Measurements from ENCODE around the gene METTL23. TPM values are rescaled to one million over a fixed set of nuclear protein-coding genes. Genes with fewer than 3 reads are reported as not detected.

The METTL23 gene
- total RNA-seq, 1 experiment from 2014 or later, result 37.7 TPM

- BruUV-seq (replicated peaks), result no TSS peak
Measured at GRCh38 chr17:76747716-76748363, 21.2 kb downstream of the METTL23 start.

GRCh38 chr17:76748657-76749056, 22.0 kb downstream of the METTL23 start:
- H3K4me3 Mint-ChIP-seq (ENCODE audit: unreplicated experiment), result no peak overlapping the region
- H3K36me3 Mint-ChIP-seq (ENCODE audit: insufficient read depth, unreplicated experiment), result peaks cover 49% of the 10 kb centered on the region
- Histone ChIP-seq H3K27me3 (replicated peaks; ENCODE audit: control insufficient read depth, insufficient read depth, low read length) (no peaks in the 10 kb centered on the region), H3K36me3 (ENCODE audit: control insufficient read depth, insufficient read depth, low read length) (no peaks in the 10 kb centered on the region; the same call in 1 of the 2 replicates), H3K4me1 (no peaks in the 10 kb centered on the region), H3K9me3 (no peaks in the 10 kb centered on the region), H3K4me3 (ENCODE audit: low read depth, low read length) (no peak overlapping the region)
- POLR2A ChIA-PET, result interaction anchor here (1.8 kb wide), 1 partner anchor 41 kb away, joined by 4 read pairs; no protein-coding TSS in a partner anchor
- TF ChIP-seq CTCF (IDR thresholded peaks at IDR 0.05; ENCODE audit: insufficient read depth in 1 of 2, low read depth in 1 of 2, low read length in 1 of 2, severe bottlenecking in 1 of 2, unreplicated experiment in 1 of 2), result no peak
- intact Hi-C loops (cut with micrococcal nuclease; ENCODE audit: unreplicated experiment), result no loop called here
- no peak for DNase-seq
- peaks cover 7% of the 10 kb centered on the region for H3K4me1 Mint-ChIP-seq (ENCODE audit: low read depth, unreplicated experiment)
- no peaks in the 10 kb centered on the region for H3K27me3 Mint-ChIP-seq (ENCODE audit: insufficient read depth, unreplicated experiment)
- BruUV-seq (replicated peaks), result no TSS peak
- no peaks in the 10 kb centered on the region for H3K9me3 Mint-ChIP-seq (ENCODE audit: unreplicated experiment)
- H3K27ac Mint-ChIP-seq (ENCODE audit: unreplicated experiment), result no peak overlapping the region
- CTCF ChIA-PET, result no interaction called here

More at GRCh38 chr17:76747716-76748363, 21.2 kb downstream of the METTL23 start:
- CTCF ChIA-PET, result interaction anchor here (0.6 kb wide), 1 partner anchor 402 kb away, joined by 3 read pairs; no protein-coding TSS in a partner anchor
- POLR2A ChIA-PET, result no interaction called here
- Mint-ChIP-seq H3K9me3 (ENCODE audit: unreplicated experiment) (no peaks in the 10 kb centered on the region), H3K36me3 (ENCODE audit: insufficient read depth, unreplicated experiment) (peaks cover 43% of the 10 kb centered on the region), H3K4me3 (ENCODE audit: unreplicated experiment) (no peak overlapping the region), H3K4me1 (ENCODE audit: low read depth, unreplicated experiment) (no peaks in the 10 kb centered on the region), H3K27me3 (ENCODE audit: insufficient read depth, unreplicated experiment) (no peaks in the 10 kb centered on the region), H3K27ac (ENCODE audit: unreplicated experiment) (no peak overlapping the region)
- no peak for DNase-seq
- H3K4me1 ChIP-seq, result no peaks in the 10 kb centered on the region
- intact Hi-C loops (cut with micrococcal nuclease; ENCODE audit: unreplicated experiment), result no loop called here
- no peaks in the 10 kb centered on the region for H3K27me3 ChIP-seq (replicated peaks; ENCODE audit: control insufficient read depth, insufficient read depth, low read length)
- no peak for TF ChIP-seq CTCF (IDR thresholded peaks at IDR 0.05; ENCODE audit: insufficient read depth in 1 of 2, low read depth in 1 of 2, low read length in 1 of 2, severe bottlenecking in 1 of 2, unreplicated experiment in 1 of 2)
- H3K4me3 ChIP-seq (ENCODE audit: low read depth, low read length), result no peak overlapping the region
- no peaks in the 10 kb centered on the region for H3K9me3 ChIP-seq
- H3K36me3 ChIP-seq (ENCODE audit: control insufficient read depth, insufficient read depth, low read length), result no peaks in the 10 kb centered on the region; the same call in 1 of the 2 replicates

GRCh38 chr17:76751416-76751993, 24.9 kb downstream of the METTL23 start:
- Mint-ChIP-seq H3K4me3 (ENCODE audit: unreplicated experiment) (no peak overlapping the region), H3K4me1 (ENCODE audit: low read depth, unreplicated experiment) (peaks cover 7% of the 10 kb centered on the region), H3K9me3 (ENCODE audit: unreplicated experiment) (no peaks in the 10 kb centered on the region), H3K27ac (ENCODE audit: unreplicated experiment) (no peak overlapping the region), H3K27me3 (ENCODE audit: insufficient read depth, unreplicated experiment) (no peaks in the 10 kb centered on the region), H3K36me3 (ENCODE audit: insufficient read depth, unreplicated experiment) (peaks cover 49% of the 10 kb centered on the region)
- H3K36me3 ChIP-seq (ENCODE audit: control insufficient read depth, insufficient read depth, low read length), result no peaks in the 10 kb centered on the region; the same call in 1 of the 2 replicates
- no peak for DNase-seq
- no peaks in the 10 kb centered on the region for H3K27me3 ChIP-seq (replicated peaks; ENCODE audit: control insufficient read depth, insufficient read depth, low read length)
- intact Hi-C loops (cut with micrococcal nuclease; ENCODE audit: unreplicated experiment), result no loop called here
- no peak for TF ChIP-seq CTCF (IDR thresholded peaks at IDR 0.05; ENCODE audit: insufficient read depth in 1 of 2, low read depth in 1 of 2, low read length in 1 of 2, severe bottlenecking in 1 of 2, unreplicated experiment in 1 of 2)
- no peak overlapping the region for H3K4me3 ChIP-seq (ENCODE audit: low read depth, low read length)
- no peaks in the 10 kb centered on the region for H3K4me1 ChIP-seq
- POLR2A ChIA-PET, result no interaction called here
- CTCF ChIA-PET, result no interaction called here
- no TSS peak for BruUV-seq (replicated peaks)
- H3K9me3 ChIP-seq, result no peaks in the 10 kb centered on the region

All from Caco-2 (cell line).